HUES6 (cell line): ENCODE data around the gene HERC4.
"Not testable (repeated sequence)": the region's sequence is repeated elsewhere in the genome, so short reads cannot be mapped to it uniquely, and the experiment has no call there.

ENCODE experiments used
- H3K27ac ChIP-seq: 2 replicates; pipeline ENCODE4 v1.7.0; 2013; ENCODE audit warnings: low read depth, mild to moderate bottlenecking, low read length, inconsistent platforms
- H3K27me3 ChIP-seq: 2 replicates; pipeline ENCODE4 v1.6.1; 2013; ENCODE audit warnings: low read length; ENCODE audit not compliant: control insufficient read depth, insufficient read depth
- H3K36me3 ChIP-seq: 2 replicates; pipeline ENCODE4 v1.6.1; 2013; ENCODE audit warnings: low read length; ENCODE audit not compliant: control insufficient read depth, insufficient read depth
- H3K4me1 ChIP-seq: 2 replicates; pipeline ENCODE4 v1.6.1; 2013; ENCODE audit warnings: low read length; ENCODE audit not compliant: control insufficient read depth, insufficient read depth
- H3K4me3 ChIP-seq: 2 replicates; pipeline ENCODE4 v1.5.1; 2013; ENCODE audit warnings: low read depth, low read length
- H3K9ac ChIP-seq: one replicate; pipeline ENCODE4 v1.6.1; 2013; ENCODE audit warnings: mild to moderate bottlenecking, low read length
- H3K9me3 ChIP-seq: 2 replicates; pipeline ENCODE4 v1.6.1; 2013; ENCODE audit warnings: low read depth, low read length; ENCODE audit not compliant: control insufficient read depth, insufficient read depth

The HERC4 gene

GRCh38 chr10:67878133-67878532 is 196.9 kb downstream of the HERC4 start:
- H3K27me3 ChIP-seq: no peaks in the 10 kb centered on the region

GRCh38 chr10:67877421-67877820 is 197.7 kb downstream of the HERC4 start:
- H3K9ac ChIP-seq, H3K27me3 ChIP-seq, H3K27ac ChIP-seq, H3K9me3 ChIP-seq, H3K4me1 ChIP-seq, H3K4me3 ChIP-seq, H3K36me3 ChIP-seq: not testable (repeated sequence)

More at GRCh38 chr10:67878133-67878532, 196.9 kb downstream of the HERC4 start:
- Histone ChIP-seq H3K9ac (no peak overlapping the region), H3K4me3 (no peak overlapping the region), H3K4me1 (no peaks in the 10 kb centered on the region), H3K9me3 (no peaks in the 10 kb centered on the region), H3K27ac (no peak overlapping the region), H3K36me3 (no peaks in the 10 kb centered on the region)

GRCh38 chr10:67875340-67876238 is 199.5 kb downstream of the HERC4 start:
- no peak overlapping the region for H3K27ac ChIP-seq
- no peaks in the 10 kb centered on the region for H3K4me1 ChIP-seq
- no peak overlapping the region for H3K4me3 ChIP-seq
- H3K36me3 ChIP-seq: no peaks in the 10 kb centered on the region
- H3K27me3 ChIP-seq: no peaks in the 10 kb centered on the region
- H3K9me3 ChIP-seq: no peaks in the 10 kb centered on the region
- no peak overlapping the region for H3K9ac ChIP-seq
